HPDE6-E6E7 (cell line): ENCODE data around the gene SKOR2.

Experiments used
- DNase-seq: peaks from one replicate; pipeline ENCODE4 v3.0.0; 2011; ENCODE audit warnings: missing footprints; ENCODE audit errors: extremely low spot score

SKOR2 gene

GRCh38 chr18:47260120-47260923 lies 8.9 kb upstream of the SKOR2 start:
- no peak for DNase-seq

GRCh38 chr18:47254341-47254939 lies 3.0 kb upstream of the SKOR2 start:
- DNase-seq = no peak

DNA sequence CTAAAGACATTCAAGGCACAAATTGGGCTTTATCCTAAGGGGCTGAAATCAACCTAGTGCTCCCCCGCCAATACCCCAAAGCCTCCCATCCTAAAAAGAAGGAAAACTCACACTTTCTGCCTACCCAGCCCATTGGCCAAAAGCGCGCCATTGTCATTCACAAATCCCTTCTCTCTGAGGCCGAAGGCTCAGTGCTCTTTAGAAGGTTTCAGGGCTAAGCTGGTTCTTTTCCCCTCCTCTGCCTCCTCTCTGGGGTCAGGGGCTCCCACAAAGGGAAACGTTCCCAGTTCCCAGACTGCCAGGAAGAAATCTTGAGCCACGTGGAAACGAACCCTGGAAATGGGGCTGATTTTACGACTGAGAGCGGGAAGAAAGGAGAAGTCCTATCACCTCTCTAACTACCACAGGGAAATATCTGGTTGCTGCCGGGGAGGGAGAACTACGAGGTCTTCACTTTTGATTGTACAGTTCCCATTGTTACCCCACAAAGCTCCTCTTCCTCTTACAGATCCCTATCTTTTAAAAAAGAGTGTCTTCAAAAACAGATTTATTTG lies 1.7 kb upstream of the SKOR2 start:
- no peak for DNase-seq

- DNase-seq = no peak
Observed at GRCh38 chr18:47250391-47251046, 941 bp downstream of the SKOR2 start.

DNA sequence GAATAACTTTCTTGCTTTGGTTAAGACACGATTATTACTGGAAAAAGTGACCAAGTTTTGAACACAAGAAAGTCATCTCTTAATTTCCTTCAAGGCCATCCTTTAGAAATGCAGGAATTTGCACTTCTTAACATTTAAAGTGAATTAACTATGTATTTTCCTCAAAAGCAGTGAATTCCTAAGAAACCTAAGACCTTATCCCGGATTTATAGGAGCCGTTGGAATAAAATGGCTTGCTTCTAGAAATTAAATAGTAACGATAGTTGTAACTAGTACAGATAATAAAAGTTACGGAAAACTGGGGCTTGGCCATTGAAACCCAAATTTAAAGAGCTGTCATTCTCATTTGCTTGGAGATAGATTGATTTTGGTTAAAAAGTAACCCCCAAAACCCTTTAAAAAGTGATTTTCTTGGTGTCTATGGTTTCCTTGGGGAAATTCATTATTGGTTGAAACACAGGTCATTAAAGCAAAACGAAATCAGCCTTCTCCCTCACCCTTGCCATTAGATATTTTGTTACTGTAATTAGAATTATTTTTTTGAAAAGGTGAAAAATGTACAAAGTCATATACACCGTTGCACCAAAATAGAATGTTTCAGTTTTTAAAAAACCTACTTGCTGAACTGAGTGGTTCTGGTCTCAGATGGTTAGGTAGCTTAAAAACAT lies 2.0 kb downstream of the SKOR2 start:
- no peak for DNase-seq

DNA sequence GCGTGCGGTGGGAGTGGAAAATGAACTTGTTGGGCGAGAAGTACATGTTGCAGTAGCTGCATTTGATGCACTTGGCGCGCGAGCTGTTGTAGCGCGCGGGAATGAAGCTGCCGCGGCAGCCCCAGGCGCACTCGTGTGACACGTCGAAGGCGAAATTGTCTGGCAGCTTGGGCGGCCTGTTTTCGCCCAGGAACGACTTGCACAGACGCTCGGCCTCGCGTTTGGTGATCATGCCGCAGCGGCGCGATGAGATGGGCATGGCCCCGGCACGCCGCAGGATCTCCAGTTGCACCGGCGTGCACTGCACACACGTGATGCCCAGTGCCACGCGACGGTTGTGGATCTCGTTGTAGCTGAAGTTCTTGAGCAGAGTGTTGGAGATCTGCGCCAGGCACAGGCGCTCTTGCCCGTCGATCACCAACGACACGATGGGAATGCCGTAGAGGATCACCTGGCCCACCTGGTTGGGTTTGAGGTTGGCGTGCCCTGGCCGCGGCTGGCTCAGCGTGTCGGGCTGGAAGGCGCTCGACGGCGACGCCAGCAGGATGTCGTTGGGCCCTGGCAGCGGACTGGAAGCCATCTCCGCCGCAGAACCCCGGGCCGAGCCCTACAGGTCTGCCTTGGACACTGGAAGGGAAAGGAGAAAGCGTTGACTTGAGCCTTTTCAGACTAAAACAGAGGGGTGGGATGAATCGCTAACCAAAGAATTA lies 2.7 kb downstream of the SKOR2 start:
- DNase-seq = no peak

DNA sequence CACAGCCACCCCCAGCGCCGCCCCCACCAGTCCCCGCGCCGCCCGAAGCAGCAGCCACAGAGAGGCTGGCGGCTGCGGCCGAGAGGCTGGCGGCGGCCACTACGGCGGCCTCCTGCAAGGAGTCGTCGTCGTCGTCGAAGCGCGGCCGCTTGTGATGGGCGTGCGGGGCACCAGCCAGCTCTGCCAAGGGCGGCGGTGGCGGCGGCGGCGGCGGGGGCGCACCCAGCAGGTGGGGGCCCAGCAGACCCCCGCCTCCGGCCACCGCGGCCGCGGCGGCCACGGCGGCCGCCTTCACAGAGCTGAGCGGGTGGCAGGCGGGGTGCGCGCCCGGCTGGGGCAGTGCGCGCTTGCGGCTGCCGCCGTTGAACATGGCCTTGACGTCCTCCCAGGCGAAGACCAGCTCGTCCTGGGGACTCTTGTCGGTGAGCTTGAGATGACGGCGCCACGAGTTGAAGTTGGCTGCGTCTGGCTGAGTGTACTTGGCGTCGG lies 3.3 kb downstream of the SKOR2 start:
- DNase-seq = no peak

DNA sequence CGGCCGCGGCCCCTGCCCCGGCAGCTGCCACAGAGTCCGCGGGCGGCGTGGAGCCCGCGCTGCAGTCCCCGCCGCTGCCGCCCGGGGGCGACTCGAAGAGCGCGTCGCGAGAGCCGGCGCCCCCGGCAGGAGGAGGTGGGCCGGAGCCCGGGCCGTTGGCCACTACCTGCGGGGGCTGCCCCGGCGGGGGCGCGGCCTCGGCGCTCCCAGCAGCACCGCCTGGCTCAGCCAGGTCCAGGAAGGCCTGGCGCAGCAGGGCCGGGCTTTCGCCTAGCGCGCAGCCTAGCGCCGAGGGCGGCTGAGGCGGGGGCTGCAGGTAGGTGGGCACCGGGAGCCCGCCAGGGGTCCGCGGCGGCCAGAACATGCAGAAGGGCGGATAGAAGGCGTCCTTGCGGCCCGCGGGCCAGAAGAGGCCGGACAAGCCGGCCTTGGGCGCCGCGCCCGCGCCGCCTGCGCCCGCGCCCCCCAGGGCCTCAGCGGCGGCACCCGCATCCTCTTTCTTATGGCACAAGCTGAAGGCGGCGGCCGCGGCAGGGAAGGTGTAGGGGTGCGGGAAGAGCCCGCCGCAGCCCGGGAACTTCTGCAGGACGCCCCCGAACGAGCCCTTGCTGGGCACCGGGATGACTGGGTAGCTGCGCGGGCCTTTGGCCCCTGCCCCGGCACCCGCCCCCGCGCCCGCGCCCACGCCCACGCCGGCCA lies 3.9 kb downstream of the SKOR2 start:
- no peak for DNase-seq

GRCh38 chr18:47247036-47247415 lies 4.4 kb downstream of the SKOR2 start:
- DNase-seq = no peak

DNA sequence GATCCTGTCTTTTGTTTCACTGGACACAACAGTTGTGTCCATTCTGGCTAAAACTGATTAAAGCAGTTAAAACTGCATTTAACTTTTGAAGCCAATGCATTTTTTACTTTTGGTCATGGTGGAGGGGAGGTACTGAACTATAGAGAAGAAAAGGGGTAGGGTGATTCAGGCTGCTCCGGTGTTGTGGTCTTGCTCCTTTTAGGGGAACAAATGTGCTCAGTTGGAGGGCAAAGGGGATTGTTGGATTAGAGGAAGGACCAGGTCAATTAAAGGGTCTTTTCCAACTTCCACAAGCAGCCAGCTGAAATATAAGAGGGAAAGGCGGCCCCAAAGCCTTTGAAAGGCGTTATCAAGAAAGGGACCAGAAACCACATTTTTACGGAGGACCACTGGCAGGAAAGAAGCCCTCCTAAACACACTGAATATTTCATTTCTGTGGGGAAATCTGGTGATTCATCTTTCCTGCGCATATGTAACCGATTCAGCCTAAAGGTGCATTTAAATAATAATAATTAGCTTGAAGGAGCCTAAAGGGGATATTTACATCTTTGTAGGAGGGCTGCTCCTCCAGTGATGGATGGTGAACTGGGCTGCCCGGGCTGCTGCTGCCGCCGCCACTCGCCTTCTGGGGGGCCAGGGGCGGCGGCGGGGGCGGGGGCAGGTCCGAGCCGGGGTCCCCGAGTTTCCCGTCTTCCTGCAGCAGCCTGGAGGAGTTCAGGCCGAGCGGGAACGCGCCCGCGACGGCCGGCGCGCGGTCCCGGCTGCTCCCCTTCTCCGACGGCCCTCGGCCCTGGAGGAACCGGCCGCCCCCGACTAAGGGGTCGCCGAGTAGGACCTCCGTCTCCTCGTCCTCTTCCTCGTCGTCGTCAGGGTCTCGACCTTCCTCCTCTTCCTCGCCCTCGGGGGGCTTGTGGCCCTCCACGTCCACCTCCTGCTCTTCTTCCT lies 5.2 kb downstream of the SKOR2 start:
- DNase-seq = no peak

- DNase-seq = no peak
Observed at GRCh38 chr18:47244086-47244485, 7.4 kb downstream of the SKOR2 start.

GRCh38 chr18:47235096-47235495 lies 16.4 kb downstream of the SKOR2 start:
- DNase-seq = no peak

DNA sequence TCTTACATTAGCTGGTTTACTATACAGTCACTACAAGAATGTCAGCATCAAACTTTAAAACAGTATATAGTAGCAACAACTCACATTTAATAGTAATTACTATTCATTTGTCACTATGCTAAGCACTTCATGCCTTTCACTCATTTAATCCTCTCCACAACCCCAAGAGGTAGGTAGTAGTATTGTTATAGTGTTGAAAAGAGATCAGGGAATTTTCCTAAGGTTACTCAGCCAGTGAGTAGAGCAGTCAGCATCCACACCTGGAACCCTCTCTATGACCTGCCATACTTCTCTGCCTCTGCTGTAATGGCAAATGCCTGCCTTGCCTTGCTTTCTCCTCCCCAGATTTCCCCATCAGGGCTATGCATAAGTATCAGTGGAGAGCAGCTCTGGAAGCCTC lies 24.8 kb downstream of the SKOR2 start:
- DNase-seq = no peak

DNA sequence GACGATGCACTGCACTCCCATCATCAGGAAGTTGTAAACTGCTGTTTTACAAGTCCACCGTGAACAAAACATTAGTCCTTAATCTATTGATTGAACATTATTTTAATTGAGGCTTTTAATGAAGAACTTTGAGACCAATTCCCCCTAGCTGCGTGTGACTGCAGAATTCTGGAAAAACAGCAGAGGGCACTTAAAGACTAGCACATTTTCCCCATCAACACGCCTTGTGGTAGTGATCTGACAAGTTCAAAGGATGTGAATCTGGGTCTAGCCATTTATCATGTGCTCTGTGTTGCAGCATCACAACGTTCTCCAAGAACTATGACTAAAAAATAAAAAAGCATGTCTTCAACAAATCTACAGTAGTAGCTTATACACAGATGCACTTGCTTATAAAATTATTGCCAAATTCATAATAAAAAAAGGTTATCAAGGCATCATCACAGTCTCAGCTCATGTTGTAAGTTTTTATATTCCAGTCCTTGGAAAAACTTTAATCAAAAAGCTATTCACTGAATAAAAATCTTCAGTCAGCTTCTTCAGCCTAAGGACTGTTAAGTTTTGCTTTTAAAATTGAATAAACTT lies 35.8 kb downstream of the SKOR2 start:
- peak; percentile 21 for DNase-seq

DNA sequence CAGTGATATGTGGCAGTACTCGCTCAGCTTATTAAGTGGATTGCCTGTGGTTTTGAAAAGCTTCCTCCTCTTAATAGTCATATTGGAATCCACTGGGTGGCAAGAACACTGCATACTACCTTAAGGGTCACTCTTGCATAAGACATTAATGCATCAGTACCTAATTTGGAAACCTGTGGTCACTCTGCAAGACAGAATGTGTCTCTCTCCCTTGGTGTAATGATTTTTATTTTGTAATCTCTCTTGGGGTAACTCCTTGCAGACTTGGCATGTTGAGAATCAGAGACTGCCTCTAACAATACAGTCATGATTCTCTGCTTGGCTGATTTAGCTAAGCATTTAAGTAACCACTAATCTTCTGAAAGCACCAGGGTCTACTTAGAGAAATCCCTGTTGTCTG lies 42.3 kb downstream of the SKOR2 start:
- DNase-seq = no peak

- DNase-seq = no peak
Observed at GRCh38 chr18:47206945-47207637, 44.4 kb downstream of the SKOR2 start.

GRCh38 chr18:47204908-47205522 lies 46.4 kb downstream of the SKOR2 start:
- peak; percentile 19 for DNase-seq
